Cerebellar cortex (tissue), 1 donor: ENCODE results near the gene GNA14.
"Not testable (repeated sequence)": the region's sequence is repeated elsewhere in the genome, so short reads cannot be mapped to it uniquely, and the experiment has no call there.

Experiments used
- DNase-seq: peaks from one replicate; pipeline ENCODE4 v3.0.0-alpha.2; 2015; ENCODE audit warnings: low spot score

Gene GNA14

GRCh38 chr9:77489405-77490163 lies 158.5 kb downstream of the GNA14 start:
- not testable (repeated sequence) for DNase-seq

GRCh38 chr9:77488439-77489126 lies 159.5 kb downstream of the GNA14 start:
- DNase-seq, result peak; percentile 9

GRCh38 chr9:77486968-77487367 lies 161.2 kb downstream of the GNA14 start:
- DNase-seq, result no peak

- DNase-seq, result no peak
These were observed 161.7 kb downstream of the GNA14 start for GRCh38 chr9:77486463-77486862.

- no peak for DNase-seq
These were observed 172.3 kb downstream of the GNA14 start for GRCh38 chr9:77475641-77476473.

GRCh38 chr9:77474936-77475335 lies 173.2 kb downstream of the GNA14 start:
- no peak for DNase-seq

- no peak for DNase-seq
These were observed 175.5 kb downstream of the GNA14 start for GRCh38 chr9:77472646-77473045.

GRCh38 chr9:77471572-77471971 lies 176.6 kb downstream of the GNA14 start:
- no peak for DNase-seq

- DNase-seq, result no peak
These were observed 178.4 kb downstream of the GNA14 start for GRCh38 chr9:77469515-77470231.

- no peak for DNase-seq
These were observed 183.5 kb downstream of the GNA14 start for GRCh38 chr9:77464661-77465060.

GRCh38 chr9:77463151-77463550 lies 185.0 kb downstream of the GNA14 start:
- no peak for DNase-seq

GRCh38 chr9:77462066-77462465 lies 186.1 kb downstream of the GNA14 start:
- no peak for DNase-seq

GRCh38 chr9:77460938-77461337 lies 187.2 kb downstream of the GNA14 start:
- no peak for DNase-seq

- DNase-seq, result peak; percentile 66
These were observed 190.1 kb downstream of the GNA14 start for GRCh38 chr9:77457916-77458592.

GRCh38 chr9:77456829-77457437 lies 191.2 kb downstream of the GNA14 start:
- peak; percentile 79 for DNase-seq

GRCh38 chr9:77455312-77455927 lies 192.7 kb downstream of the GNA14 start:
- DNase-seq, result peak; percentile 13

GRCh38 chr9:77454663-77455062 lies 193.5 kb downstream of the GNA14 start:
- no peak for DNase-seq

- no peak for DNase-seq
These were observed 194.1 kb downstream of the GNA14 start for GRCh38 chr9:77453825-77454647.

GRCh38 chr9:77451507-77451906 lies 196.6 kb downstream of the GNA14 start:
- DNase-seq, result no peak

GRCh38 chr9:77450085-77450475 lies 198.0 kb downstream of the GNA14 start:
- no peak for DNase-seq
